LHCN-M2 (cell line): ENCODE measurements around the gene SLC2A3. TPM values are rescaled to one million over a fixed set of nuclear protein-coding genes. Genes with fewer than 3 reads are reported as not detected.

ENCODE experiments used
- total RNA-seq: library from RNA; depleted of rRNA; stranded (reverse); fragments of >200 nt; gene quantifications from 2 replicates; pipeline ENCODE4 v1.2.3, GENCODE V29; 2014; rRNA removed

The SLC2A3 gene
- total RNA-seq, 1 experiment from 2014 or later = 36.9 TPM

Other genes with a start within 250 kb of the SLC2A3 start
- gene GDF3, start 240.4 kb downstream of the SLC2A3 start, total RNA-seq = not detected in 2 replicates
- gene DPPA3, start 224.8 kb downstream of the SLC2A3 start, total RNA-seq = not detected in 2 replicates
- not detected in 2 replicates for gene CLEC4C, start 188.8 kb downstream of the SLC2A3 start, total RNA-seq
- gene NANOGNB, start 171.0 kb downstream of the SLC2A3 start, total RNA-seq = not detected in 2 replicates
- not detected in 2 replicates for gene NANOG, start 146.8 kb downstream of the SLC2A3 start, total RNA-seq
- gene SLC2A14, start 63.3 kb downstream of the SLC2A3 start, total RNA-seq = not detected in 2 replicates
- 7.3 and 8.6 TPM in 2 replicates for gene FOXJ2, start 96.5 kb upstream of the SLC2A3 start, total RNA-seq
- gene C3AR1, start 130.2 kb upstream of the SLC2A3 start, total RNA-seq = 1.5 and 2.1 TPM in 2 replicates
- 42.9 and 46.8 TPM in 2 replicates for gene NECAP1, start 146.1 kb upstream of the SLC2A3 start, total RNA-seq
- gene CLEC4A, start 187.4 kb upstream of the SLC2A3 start, total RNA-seq = 0.77 TPM in 1 of 2 replicates, not detected in the other
- not detected in 2 replicates for gene ZNF705A, start 220.8 kb upstream of the SLC2A3 start, total RNA-seq